NCI-H2196 treated with DMSO at 0.1 percent for 48 hours (cell line): ENCODE results near the gene ANKRD45.
"Not testable (repeated sequence)": the region's sequence is repeated elsewhere in the genome, so short reads cannot be mapped to it uniquely, and the experiment has no call there.

ENCODE experiments used
- DNase-seq: peaks from one replicate; lab custom pipeline; 2025; ENCODE audit not compliant: unreplicated experiment; lab: John Stamatoyannopoulos, UW

Gene ANKRD45

DNA sequence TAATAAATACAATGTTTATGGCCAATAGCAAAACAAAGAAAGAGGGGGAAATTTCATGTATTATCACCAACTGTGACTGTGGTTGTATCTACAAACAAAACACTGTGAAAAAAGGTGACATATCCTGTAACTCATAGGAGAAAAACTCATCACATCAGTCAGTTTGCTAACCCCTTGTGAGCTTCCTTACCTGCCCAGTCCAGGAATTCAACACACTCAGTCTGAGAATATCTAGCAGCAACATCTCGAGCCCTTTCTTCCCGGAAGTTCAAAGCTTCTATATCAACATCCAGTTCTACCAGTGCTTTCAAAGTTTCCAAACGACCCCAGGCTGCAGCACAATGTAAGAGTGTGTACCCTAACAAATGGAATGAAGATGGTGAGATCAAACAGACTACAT is 23.0 kb downstream of the ANKRD45 start:
- DNase-seq, result no peak

GRCh38 chr1:173642450-173643139 is 27.1 kb downstream of the ANKRD45 start:
- not testable (repeated sequence) for DNase-seq

DNA sequence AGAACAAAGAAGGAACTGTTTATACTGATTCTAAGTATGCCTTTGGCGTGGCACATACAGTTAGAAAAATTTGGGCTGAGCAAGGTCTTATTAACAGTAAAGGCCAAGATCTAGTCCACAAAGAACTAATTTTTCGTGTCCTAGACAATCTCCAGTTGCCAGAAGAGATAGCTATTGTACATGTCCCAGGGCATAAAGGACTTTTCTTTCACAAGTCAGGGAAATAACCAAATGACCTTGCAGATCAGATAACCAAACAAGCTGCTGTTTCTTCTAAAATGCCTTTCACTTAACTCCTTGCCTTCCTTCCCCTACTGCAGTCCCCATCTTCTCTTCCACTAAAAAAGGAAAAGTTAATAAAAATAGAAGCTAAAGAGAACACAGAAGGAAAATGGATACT is 30.5 kb downstream of the ANKRD45 start:
- DNase-seq, result no peak

- no peak for DNase-seq
Observed at GRCh38 chr1:173638043-173639021, 31.3 kb downstream of the ANKRD45 start.

GRCh38 chr1:173637236-173638042 is 32.2 kb downstream of the ANKRD45 start:
- DNase-seq, result not testable (repeated sequence)

- no peak for DNase-seq
Observed at GRCh38 chr1:173635116-173635515, 34.5 kb downstream of the ANKRD45 start, which contains the start of gene TEX50. Gene TEX50, plus strand, starts transcription at chr1:173635338. Its CDS starts 184 bp downstream, at chr1:173635522.

DNA sequence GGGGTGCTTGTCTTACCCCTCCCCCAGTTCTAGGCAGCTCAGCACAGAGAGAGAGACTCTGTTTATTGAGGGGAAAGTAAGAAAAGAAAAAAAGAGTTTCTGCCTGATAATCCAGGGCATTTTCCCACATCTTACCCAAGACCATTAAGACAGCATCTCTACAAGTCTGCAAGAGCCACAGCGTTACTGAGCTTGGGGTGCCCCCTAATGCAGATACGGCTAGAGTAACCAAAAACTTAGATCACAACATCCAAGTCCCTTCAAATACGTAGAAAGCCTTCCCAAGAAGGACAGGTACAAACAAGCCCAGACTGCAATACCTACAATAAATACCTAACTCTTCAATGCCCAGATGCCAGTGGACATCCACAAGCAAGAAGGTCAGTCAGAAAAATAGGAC is 40.8 kb downstream of the ANKRD45 start:
- DNase-seq, result no peak

DNA sequence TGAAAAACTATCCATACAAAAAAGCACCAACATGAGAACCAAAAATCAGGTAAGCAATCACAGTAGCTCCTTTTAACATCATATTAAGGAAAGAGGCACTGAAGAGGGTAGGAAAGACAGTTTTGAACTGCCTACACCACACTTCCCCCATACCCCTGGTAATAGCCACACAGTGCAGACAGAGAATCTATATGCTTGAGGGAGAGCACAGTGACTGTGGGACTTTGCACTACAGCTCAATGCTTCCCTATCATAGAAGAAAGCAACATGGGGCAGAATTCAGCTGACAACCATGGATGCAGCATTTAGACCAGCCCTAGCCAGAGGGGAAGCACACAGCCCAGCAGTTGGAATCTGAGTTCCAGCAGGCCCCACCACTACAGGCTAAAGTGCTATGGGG is 42.4 kb downstream of the ANKRD45 start:
- no peak for DNase-seq

DNA sequence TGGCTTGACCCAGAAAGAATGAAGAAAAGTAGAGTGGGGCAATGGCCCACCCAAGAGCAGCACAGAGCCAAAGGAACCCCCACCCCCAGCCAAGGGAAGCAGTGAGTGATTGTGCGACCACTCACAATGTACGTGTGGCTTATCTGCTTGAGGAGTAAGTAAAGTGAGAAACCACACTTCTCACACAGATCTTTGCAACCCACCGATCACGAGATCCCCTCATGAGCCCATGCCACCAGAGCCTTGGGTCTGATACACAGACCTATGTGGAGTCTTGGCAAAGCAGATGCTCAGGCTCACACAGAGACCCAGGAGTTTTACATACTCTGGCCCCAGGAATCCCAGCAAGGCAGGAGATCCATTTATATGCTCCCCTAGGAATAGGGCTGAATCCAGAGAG is 52.8 kb downstream of the ANKRD45 start:
- no peak for DNase-seq

GRCh38 chr1:173613086-173613485 is 56.6 kb downstream of the ANKRD45 start:
- not testable (repeated sequence) for DNase-seq

DNA sequence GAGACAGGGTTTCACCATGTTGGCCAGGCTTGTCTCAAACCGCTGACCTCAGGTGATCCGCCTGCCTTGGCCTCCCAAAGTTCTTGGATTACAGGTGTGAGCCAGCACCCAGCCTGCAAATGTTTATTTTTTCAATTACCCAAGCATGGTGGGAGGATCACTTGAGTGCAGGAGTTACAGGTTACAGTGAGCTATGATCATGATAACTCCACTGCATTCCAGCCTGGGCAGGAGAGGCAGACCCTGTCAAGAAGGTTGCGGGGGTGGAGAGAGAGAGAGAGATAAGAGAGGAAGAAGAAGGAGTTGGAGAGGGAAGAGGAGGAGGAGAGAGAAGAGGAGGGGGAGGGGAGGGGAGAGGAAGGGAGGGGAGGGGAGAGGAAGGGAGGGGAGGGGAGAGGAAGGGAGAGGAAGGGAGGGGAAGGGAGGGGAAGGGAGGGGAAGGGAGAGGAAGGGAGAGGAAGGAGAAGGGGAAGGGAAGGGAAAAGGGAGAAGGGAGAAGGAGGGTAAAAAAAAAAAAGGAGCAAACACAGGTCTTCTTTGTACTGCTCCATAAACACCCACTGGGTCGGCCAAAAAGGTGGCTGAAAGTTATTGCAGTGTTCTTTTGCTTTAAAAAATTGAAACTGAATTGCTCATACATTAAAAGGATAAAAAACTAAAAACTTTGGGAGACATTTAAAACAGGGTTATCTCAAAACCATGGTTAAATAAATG is 61.0 kb downstream of the ANKRD45 start:
- DNase-seq, result no peak

DNA sequence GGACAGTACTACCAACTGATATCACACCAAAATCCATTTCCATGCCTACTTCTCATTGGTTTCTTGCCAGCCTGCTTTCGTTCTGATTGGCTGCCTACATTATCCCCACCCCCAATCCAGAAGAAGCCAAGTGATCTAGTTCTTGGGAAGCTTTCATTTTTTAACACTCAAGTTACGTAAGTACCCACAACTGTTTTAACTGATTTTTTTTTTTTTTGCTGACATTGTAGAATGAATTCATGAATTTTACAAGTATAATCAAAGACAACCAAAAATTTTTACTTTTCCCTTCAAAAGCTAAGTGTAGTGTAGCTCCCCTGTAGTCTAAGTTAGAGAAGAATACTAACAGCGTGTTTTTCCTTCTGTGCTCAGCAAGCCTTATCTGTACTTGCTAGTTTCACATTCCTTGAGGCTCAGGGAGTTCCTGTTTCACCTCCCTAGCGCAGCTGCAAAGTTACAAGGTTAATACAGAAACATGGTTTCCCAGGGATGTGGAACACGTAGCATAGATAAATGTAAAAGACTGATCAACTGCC is 66.5 kb downstream of the ANKRD45 start, which contains the start of gene SLC9C2:
Gene SLC9C2, minus strand, starts transcription at position 17 of the 536 bp plus-strand sequence. CDS start 1,296 bp downstream, outside the sequence.
- no peak for DNase-seq

- DNase-seq, result no peak
Observed at GRCh38 chr1:173601588-173601987, 68.1 kb downstream of the ANKRD45 start.

DNA sequence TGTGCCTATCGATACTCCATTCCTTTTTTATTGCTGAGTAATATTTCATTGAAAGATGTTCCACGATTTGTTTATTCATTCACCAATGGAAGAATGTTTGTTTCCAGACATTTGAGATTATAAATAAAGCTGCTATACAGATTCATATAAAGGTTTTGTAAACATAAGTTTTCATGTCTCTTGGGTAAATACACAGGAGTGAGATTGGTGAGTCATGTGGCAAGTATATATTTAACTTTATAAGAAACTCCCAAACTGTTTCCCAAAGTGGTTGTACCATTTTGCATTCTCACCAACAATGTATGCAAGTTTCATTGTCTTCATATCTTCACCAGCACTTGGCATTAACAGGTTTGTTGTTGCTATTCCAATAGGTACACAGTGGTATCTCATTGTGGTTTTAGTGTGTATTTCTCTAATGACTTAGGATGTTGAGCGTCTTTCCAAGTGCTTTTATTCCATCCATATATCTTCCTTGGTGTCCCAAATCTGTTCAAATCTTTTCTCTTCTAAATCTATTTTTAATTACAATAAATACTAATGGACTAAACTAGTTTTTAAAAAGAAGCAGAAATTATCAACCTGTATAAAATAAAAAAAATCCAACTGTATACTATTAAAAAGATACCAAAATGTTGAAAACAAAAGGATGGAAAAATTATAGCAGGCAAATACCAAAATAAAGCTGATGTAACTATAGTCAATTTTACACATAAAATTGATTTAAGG is 73.4 kb downstream of the ANKRD45 start:
- DNase-seq, result no peak

DNA sequence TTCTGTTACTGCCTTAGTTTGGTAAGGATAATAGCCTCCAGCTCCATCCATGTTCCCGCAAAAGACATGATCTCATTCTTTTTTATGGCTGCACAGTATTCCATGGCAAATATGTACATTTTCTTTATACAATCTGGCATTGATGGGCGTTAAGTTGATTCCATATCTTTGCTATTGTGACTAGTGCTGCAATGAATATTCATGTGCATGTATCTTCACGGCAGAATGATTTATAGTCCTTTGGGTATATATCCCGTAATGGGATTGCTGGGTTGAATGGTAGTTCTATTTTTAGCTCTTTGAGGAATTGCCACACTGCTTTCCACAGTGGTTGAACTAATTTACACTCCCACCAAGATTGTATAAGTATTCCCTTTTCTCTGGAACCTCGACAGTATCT is 78.5 kb downstream of the ANKRD45 start:
- DNase-seq, result not testable (repeated sequence)

DNA sequence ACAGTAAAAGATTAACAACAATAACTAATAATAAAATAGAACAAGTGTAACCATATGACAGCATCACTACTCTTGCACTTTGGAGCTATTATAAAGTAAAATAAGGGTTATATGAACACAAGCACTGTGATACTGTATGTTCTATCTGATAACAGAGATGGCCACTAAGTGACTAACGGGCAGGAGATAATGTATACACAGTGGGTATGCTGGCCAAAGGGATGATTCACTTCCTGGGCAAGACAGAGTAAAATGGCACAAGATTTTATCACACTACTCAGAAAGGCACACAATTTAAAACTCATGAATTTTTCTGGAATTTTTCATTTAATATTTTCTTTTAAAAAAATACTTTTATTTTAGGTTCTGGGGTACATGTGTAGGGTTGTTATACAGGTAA is 79.1 kb downstream of the ANKRD45 start:
- DNase-seq, result no peak

- no peak for DNase-seq
Observed at GRCh38 chr1:173581383-173582079, 88.1 kb downstream of the ANKRD45 start.

DNA sequence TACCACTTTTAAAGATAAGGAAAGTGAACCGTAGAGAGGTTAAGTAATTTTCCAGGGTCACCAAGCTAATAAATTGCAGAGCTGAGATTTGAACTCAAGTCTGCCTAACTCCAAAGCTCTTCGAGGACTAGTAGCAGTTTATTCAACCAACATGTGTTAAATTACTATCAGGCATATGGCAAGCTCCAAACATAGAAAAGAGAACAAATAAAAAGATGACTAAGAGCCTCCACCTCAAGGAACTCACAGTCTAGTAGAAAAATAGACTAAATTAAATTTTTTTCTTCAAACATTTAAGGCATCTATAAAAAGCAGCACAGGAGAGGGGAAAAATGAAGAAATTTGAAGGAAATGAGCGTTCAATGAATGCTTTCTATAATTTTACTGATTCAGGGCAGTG is 89.0 kb downstream of the ANKRD45 start:
- no peak for DNase-seq

- DNase-seq, result no peak
Observed at GRCh38 chr1:173580071-173580470, 89.6 kb downstream of the ANKRD45 start.
